Amniotic epithelial cell (primary cell): Measurements from ENCODE around the gene RUFY1.

ENCODE experiments used
- DNase-seq: peaks from one replicate; pipeline ENCODE4 v3.0.0-alpha.2; 2010; ENCODE audit warnings: low read depth

Gene RUFY1

GRCh38 chr5:179603308-179603707 is 53.0 kb downstream of the RUFY1 start:
- DNase-seq = no peak

DNA sequence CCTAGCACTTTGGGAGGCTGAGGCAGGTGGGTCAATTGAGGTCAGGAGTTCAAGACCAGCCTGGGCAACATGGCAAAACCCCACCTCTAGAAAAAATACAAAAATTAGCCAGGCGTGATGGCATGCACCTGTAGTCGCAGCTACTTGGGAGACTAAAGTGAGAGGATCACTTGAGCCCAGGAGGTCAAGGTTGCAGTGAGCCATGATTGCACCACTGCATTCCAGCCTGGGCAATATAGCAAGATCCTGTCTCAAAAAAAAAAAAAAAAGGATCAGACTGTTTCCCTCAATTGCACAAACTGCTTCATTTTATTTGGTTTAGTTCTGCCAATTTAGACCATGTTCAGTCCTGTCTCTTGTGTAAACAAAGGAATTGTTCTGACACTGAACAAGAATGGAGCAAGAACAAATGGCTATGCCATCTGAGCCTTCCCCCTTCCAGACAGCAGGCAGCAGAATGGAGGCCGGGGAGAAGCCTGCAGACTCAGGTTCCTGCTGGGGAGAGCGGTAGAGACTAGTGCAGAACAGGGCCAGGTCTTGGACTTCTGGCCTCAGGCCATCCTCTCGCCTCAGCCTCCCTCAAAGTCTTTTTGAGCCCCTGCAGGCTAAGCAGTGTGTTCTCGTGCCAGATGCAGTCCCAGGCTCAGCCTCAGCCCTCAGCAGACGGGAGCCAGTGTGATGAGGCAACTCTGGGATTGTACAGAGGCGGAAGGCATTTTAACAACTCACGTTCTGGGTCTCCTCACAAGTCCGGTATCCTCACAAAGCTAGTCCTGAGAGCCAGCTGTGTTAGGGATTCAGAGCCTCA is 54.9 kb downstream of the RUFY1 start:
- DNase-seq = peak; percentile 71

DNA sequence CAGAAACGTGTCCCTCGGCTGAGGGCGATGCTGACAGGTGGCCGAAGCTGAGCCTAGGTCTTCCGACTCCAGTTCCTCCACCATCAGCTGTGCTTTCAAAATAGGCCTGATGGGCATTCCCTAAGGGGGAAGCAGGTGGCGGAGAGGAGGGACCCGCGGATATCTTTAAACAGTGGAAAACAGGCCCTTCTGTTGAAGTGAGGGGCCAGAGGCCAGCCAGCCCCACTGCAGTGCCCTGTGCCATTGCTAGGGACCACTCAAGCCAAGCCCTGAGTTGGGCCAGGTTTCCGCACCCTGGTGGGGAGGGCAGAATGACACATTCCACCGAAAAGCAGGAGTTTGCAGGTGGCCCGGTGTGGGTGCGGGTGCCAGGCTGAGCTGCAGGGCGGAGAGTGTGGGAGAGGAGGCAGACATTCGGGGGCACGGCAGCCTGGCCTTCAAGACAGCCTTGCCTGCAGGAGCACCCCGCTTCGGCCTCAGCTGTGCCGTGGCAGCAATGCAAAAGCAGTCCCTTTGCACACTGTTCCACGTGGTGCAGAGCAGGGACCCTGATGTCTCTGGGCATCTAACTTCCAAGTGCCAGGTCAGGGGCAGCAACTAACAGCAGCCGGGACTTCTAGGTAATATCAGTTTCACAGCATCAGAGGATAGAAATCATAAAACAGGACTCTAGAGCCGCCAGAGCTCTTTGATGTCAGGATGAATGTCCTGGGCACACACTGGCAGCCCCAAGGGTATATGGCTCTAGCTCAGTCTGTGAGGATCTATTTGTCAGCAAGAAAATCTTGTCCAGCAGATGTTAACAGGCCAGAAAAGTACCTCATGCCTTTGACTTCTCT is 55.9 kb downstream of the RUFY1 start:
- DNase-seq = no peak

- DNase-seq = no peak
These were observed 56.5 kb downstream of the RUFY1 start for GRCh38 chr5:179606910-179607159.

GRCh38 chr5:179607160-179607931 is 57.0 kb downstream of the RUFY1 start:
- no peak for DNase-seq

DNA sequence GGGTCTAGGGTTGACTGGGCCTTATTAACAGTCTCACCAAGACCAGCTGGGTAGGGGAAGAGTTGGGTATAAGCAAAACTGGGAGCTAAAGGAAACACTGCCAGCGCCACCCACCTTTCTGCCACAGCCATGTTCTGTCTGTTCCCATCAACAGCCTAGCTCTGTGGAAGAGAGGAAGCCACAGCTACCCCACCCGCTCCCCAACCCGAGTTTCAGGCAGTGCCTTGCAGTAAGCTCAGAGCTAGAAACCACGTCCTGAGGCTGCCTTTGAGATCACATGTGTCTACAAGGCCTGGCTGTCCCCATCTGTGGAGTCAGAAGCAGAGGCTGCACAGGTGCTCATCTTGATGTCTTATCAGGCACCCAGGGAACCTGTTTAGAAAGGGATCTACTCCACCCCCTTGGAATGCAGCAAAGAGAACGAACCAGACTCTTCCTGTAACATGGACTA is 57.8 kb downstream of the RUFY1 start:
- DNase-seq = no peak

DNA sequence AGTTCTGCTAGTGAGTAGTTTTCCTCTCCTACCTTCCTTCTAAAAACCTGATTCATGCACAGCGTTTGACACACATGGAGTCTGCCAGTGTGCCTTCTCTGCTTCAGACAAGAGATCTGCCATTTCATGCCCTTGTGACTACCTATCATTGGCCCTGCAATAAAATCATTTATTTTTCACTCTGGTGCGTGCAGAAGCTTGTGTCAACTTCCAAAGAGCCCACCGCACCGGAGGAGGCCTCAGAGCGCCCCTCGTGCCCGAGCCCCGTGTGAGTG is 59.4 kb downstream of the RUFY1 start:
- no peak for DNase-seq

- DNase-seq = no peak
These were observed 60.0 kb downstream of the RUFY1 start for GRCh38 chr5:179610109-179610902.

- no peak for DNase-seq
These were observed 60.5 kb downstream of the RUFY1 start for GRCh38 chr5:179610903-179611265.

- DNase-seq = peak; percentile 58
These were observed 62.5 kb downstream of the RUFY1 start for GRCh38 chr5:179612577-179613459.

DNA sequence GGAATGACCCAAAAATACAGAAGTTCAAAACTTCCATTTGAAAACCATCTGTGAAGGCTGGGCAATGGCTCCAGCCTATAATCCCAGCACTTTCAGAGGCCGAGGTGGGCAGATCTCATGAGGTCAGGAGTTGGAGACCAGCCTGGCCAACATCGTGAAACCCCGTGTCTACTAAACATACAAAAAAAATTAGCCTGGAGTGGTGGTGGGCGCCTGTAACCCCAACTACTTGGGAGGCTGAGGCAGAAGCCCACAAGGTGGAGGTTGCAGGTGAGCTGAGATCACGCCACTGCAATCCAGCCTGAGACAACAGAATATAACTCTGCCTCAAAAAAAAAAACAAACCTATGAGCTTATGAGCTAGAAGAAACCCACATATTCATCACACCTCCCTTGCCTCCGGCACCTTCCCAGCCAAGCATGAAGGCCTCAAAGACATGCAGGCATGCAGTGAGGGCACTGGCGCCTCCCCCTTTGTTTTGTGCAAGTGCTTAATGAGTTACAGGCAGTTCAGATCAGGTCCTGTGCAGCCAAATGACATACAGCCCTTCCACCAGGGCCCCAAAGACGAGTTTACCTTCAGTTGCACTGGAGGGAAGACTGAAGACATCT is 63.2 kb downstream of the RUFY1 start:
- DNase-seq = no peak

DNA sequence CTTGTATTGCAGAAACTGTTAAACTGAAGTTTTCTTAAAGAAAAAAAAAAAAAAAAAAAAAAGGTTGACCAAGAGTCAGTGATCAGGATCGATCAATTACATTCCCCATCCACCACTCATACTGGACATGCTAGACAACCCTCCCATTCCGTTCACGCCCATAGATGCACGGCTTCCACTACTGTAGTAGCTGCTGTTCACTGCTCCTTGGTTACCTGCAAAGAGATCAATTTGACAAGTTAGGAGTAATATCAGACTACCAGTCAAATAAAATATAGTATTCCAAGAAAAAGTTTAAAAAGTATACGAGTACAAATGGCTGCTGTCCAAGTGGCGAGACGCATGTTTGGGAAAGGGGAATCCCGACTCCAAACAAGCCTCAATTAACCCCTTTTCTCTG is 64.4 kb downstream of the RUFY1 start:
- no peak for DNase-seq

GRCh38 chr5:179615203-179615602 is 64.8 kb downstream of the RUFY1 start:
- no peak for DNase-seq

DNA sequence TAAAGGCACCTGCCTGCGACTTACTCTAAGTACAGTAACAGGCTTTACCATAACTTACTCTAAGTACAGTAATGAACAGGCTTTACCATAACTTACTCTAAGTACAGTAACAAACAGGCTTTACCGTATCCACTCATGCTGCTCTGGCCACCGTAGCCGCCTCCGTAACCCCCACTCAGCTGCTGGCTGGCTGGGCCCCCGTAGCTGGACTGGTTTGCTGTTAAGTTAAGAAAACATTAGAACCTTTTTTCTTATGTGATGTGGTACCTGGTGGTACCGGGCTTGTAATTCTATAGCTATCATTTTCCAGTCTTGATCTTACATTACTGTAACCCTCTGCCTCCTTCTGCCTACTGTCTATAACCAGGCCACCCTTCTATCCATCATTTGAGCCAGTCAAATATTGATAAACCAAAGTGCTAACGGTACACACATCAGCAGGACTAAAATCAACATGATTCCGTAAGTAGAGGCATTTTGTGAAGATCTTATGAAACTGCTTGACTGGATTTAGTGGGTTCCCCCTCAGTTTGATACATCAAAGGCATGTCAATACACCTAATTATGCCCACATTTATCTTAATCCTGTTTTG is 65.7 kb downstream of the RUFY1 start:
- DNase-seq = no peak

- DNase-seq = no peak
These were observed 67.6 kb downstream of the RUFY1 start for GRCh38 chr5:179617930-179618329.

- DNase-seq = peak; percentile 52
These were observed 68.7 kb downstream of the RUFY1 start for GRCh38 chr5:179618923-179619554.

GRCh38 chr5:179619776-179620175 is 69.4 kb downstream of the RUFY1 start:
- peak; percentile 70 for DNase-seq

GRCh38 chr5:179620293-179620692 is 69.9 kb downstream of the RUFY1 start:
- peak; percentile 49 for DNase-seq

DNA sequence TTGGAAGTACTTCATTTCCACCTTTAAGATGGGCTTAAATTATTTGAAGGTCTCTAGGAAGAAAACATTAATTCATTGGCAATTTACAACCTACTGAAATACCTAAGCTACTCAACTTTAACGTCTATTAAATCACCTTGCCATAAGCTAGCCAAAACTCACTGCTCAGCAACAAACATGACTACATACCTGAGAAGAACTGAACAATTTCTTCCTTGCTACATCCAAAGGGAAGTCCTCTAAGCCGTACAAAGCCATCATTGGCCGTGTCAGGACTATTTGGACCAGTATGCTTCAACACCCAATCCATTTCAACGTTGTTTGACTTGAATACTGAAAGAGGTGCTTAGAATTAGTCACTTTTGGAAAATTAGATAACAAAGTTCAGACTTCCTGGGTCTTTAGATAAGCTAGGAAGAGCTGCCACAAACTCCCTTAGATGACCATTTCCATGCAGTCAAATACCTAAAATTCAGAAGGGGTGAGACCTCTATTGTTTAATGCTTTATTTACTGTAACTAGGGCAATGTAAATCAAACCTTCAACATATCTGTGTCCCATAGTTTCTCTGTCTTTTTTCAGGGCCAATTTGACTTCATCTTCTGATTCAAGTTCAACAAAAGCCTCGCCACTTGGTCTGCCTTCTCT is 70.5 kb downstream of the RUFY1 start:
- DNase-seq = peak; percentile 66
